ENCODE measurements around the gene TMEM129.
A peak's percentile ranks its signal among the peaks of the same experiment; 100 is the strongest.
"Not testable (repeated sequence)": the region's sequence is repeated elsewhere in the genome, so short reads cannot be mapped to it uniquely, and the experiment has no call there.

TMEM129 gene

DNA sequence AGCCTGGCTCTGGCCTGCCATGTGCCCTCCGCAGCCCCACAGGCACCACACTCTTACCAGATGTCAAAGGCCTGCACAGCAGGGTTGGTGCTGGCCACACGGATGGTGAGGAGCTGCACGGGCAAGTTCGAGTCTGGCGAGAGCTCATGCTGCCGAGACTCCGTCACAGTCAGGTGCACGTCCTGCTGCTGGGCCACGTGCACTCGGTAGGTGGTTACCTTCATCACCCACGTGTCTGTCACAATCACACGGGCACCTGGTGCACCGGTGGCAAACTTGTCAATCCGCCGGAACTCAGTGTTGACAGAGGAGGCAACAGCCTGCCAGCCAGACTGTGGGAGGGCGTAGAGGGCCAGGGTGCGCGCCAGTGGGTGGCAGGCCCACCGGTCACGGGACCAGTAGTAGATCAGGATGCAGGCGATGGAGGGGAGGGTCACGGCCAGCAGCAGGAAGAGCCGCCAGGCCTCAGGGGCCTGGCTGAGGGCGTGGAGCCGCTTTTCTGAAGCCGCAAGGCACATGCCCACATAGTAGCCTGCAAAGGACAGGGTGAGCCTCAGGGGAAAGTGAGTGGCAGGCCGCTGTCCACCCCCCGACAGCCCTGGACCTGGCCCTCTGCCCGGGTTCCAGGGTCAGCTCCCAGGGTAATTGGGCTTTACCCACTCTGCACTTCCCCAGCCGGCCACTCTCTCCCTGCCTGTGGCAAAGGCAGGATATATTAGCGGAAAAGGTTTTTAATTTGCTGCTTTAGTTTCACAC is 2.9 kb downstream of the TMEM129 start:
- no peak for DNase-seq

DNA sequence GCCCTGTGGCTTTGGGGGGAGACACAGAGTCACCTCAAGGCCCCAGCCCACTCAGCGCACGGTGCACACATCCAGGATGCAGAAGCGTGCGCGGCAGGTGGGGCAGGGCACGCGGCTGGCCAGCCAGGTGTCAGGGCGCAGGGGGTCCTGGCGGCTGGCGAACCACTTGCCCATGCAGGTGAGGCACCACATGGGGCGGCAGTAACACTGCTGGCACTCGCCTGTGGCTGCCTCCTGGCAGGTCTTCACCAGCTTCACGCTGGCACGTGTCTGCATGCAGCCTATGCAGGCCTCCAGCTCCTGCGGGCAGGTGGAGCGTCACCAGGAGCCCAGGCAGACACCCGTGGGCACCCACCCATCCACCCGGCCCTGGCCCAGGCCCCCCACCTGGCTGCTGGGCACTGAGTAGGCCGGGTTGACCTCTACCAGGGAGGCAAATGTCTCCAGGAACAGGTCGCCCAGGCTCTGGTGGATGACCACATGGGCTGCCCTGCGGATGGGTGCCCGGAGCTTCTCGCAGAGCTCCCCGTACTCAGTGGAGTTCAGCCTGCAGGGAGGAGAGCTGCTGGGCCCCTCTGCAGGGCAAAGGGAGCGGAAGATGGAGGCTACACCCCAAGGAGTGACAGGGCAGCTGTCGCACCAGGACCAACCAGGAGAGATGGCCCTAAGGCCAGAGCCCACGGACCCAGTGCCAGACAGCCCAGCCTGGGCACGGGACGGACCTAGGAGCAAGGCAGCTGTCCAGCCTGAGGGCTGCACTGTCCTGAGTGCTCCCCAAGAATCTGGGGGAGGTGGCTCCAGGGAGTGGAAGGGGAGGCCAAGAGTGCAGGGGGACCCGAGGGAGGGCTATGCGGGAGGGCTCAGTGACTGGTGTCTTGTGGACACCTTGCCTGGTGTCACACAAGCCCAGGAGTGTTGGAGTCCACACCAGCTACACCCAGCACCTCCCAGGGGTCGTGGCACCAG is 3.7 kb downstream of the TMEM129 start:
- DNase-seq = no peak

DNA sequence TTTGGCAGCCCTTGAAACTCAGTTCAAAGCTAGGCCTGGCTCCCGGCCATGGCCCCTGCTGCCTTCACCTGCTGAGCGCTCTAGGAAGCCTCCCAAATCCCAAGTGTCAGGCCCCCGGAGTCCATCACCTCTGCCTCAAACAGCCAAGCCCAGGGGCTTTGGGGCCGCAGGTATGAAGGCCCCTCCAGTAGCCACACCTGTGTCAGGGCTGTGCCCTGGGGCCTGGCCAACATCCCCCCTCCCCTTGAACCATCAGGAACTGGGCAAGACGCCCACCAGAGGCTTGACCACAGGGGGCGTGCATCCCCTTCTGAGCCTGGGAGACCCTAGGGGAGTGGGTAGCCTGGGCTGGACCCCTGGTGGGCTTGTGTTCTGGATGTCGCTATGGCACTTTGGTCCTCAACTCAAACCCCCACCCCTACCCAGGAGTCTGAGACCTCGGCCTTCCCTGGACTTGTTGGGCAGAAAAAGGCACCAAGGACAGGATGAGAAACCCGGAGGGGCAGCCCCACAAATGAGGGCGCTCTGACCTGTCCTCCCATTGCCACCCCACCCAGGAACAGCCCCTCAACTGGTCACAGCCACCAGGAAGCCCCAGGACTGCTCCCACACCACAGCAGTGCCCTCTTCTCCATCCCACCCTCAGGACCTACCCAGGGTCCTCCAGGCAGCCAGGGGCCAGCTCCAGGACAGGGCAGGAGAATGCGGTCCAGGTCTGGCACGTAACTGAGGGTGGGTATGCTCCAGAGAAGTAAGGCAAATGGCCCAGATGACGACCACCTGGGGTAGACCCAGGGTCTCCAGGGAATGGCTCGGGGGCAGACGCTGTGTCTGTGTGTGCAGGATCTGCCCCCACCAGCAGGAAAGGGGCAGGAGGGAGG is 4.8 kb downstream of the TMEM129 start:
- DNase-seq = no peak

DNA sequence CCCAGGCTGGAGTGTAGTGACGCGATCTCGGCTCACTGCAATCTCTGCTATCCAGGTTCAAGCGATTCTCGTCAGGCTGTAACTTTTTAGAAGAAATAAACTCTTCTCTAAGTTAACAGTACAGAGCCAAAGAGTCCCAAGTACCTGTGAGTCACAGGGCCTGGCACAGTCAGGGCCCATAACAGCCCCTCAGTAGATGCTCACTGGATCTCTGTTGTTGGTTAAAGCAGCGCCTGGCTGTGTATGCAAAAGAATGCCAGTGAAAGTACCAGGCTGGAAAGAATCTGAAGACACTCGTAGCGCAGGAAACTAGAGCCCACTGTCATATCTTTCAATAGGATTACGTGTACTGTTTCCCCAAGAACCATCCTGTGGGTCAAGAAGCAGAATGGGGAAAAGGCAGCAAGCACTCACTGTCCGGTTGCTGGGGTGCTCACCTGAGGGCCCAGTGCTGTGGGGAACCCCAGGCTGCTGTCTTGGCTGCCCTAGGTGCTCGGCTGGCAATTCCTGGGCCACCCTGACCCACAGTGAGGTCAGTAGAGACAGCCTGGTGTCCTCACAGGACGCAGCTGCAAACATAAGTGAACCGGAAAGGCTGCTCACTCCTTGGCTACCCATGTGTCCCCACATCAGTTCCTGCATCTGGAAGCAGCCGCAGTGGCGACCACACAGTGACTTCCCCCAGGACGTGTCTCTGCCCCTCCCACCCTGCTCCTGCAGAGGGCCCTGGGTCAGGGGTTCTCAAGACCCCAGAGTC is 5.9 kb downstream of the TMEM129 start:
- peak; percentile 87 to 89 for DNase-seq

DNA sequence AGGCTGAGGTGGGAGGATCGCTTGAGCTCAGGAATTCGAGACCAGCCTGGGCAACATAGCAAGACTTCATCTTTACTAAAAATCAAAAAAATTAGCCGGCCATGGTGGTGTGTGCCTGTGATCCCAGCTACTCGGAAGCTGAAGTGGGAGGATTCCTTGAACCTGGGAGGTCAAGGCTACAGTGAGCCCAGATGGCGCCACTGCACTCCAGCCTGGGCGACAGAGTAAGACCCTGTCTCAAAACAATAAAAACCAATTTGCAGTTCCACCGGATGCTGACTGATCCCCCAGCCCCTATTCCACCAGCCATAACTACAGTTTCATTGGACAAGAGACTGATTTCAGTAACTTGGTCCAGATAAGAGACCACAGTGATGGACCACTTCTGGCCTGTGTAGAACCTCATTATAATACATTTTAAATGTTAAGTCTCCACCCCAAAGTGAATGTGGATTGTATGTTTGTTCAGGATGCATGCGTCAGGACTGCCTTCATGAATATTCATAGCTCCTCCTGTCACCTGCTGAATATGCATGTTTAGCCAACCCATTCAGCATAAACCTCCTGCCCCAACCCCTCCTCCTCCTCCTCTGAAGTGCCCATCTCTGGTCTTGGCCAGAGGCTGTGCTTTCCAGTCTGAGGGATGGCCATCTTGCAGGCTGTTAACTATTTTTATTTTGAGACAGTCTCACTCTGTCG is 6.7 kb downstream of the TMEM129 start:
- DNase-seq = no peak

DNA sequence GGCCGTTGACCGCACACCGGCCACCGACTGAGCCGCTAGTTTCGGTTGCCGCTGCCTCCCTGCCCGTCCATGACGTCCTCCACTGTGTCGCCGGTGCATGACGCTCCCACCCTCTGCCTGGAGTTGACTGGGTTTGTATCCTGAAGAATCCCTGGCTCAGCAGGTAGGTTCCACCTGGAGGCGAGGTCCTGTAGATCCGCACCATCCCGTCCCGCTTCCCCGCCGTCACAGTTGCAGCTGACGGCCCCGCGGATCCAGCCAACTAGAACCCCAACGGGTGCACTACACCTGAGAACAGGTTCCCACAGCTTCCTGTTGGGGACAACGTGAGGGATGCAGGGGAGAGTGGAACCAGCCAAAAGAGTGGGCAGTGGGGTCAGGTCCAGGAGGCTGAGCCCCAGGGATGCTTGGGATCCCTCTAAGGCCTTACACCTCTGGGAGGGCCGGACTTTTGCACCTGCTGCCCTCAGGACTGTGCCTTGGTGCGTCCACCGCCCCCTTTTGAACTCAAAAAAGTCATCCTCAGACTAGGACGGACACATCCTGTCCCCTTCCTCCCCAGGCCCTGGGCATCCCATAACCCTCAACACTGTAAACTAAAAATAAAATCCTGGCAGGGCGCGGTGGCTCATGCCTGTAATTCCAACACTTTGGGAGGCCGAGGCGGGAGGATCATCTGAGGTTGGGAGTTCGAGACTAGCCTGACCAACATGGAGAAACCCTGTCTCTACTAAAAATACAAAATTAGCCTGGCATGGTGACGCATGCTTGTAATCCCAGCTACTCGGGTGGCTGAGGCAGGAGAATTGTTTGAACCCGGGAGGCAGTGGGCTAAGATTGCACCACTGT is 7.9 kb downstream of the TMEM129 start:
- DNase-seq = no peak

DNA sequence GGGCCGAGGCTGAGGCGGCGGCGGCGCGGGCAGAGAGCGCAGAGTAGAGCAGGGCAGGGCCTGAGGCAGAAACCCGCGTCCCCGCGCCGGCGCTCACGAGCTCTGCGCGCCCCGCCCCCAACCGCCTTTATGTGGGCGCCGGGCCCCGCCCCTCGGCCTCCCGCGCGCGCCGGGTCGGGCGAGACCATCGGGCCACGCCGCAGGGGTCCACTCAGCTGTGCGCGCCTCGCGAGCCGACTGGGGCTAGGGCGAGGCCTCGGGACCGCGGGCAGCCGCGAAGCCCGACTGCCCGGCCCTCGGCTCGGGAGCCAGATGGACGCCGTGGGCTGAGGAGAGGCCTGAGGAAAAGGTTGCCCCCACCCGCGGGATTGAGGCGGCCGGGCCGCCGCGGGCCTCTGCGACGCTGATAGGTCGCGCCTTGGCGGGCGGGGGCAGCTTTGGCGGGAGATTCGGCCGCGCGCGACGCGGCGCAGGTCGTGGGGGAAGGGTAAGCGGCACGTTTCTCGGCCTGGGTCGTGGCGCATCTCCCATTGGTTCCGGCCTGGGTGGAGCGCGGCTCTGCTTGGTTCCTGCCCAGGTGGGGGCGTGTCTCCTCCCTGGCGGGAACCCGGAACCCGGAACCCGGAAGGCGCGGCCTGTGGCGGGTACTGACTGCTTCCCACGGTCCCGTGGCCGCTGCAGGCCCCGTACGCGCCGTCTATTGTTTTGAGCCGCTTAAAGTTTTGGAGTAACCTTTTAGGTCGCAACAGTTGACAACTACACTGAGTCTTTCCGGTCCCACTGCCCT is 8.7 kb downstream of the TMEM129 start, which contains the start of gene SLBP:
TSS of gene SLBP (minus strand) at position 104 of the 787 bp plus-strand sequence. CDS start 131 bp downstream, outside the sequence.
- peak; percentile 96 for DNase-seq

DNA sequence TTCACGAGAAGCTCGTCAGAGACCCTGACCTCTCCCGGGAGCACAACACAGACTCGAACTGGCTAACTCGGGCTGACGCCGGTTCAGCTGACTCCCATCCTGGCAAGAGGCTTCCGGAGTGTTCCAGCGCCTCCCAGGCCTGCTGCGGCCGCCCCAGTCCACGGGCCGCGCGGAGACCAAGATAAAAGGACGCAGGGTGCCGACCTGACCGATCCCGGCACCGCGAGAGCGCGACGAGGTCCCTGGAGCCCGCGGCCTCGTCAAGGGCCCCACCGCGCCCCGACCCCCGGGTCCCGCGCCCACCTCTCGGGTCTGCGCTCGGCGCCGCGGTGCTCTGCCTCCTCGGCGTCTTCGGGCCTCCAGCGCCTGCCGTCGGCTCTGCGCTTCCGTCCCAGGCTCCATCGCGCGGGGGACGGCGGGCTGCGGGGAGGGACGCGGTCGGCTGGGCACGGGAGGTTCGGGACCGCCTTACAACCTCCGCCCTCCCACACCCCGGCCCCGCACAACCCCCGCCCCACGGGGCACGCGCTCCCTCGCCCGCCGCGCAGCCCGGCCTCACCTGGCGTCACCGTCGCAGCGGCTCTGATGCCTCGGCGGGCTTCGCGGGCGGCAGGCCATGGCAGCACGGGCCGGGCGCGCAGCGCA is 9.4 kb downstream of the TMEM129 start:
- DNase-seq = no peak

DNA sequence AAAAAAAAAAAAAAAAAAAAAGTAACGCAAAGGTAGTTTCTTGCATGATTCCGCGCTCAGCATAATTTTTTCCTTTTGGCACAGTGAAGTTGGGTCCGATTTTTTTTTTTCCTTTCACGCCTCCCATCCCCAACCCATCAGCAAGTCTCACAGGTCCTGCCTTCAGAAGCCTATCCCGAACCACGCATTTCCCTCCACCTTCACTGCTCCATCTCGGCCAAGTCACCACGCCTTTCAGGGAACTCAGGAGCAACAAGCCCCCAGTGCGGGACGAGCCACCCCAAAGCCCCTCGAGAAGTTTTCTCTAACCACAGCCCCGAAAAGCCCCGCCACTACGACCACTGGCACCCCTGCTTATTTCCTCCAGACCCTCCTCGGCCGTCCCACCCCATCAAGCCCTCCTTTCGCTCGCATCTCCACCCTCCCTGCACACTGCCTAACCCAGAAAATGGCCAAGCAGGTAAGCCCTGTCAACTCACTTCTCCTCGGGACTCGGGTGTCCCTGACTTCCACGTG is 10.0 kb downstream of the TMEM129 start:
- DNase-seq = no peak

DNA sequence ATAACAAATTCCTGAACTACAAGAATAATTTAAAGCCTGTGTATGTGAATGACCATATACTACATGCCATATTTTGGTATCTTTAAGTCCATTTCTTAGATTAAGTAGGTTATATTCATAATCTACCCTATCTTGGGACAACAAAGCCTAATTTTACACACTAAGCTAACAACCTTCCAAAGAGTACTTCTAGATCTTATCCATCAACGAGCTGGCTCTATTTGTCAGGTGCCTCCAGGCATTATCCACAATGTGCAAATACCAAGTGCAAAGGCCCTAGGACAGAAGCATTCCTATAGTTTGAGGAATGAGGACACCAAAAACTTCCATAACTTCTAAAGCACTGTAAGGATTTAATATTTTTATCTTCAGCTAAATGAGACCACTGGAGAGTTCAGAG is 12.5 kb downstream of the TMEM129 start:
- DNase-seq = no peak

DNA sequence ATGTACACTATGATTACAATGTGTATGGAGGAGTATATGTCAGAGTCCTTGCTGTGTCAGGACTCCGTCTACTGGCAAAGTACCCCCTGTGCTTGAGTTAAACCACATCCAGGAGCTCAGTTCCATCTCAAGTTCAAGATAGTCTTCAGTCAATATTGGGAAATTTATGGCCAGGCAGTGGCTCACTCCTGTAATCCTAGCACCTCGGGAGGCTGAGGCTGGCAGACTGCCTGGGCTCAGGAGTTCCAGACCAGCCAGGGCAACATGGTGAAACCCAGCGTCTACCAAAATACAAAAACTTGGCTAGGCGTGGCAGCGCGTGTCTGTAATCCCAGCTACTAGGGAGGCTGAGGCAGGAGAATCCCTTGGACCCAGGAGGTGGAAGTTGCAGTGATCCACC is 14.8 kb downstream of the TMEM129 start:
- DNase-seq = no peak

DNA sequence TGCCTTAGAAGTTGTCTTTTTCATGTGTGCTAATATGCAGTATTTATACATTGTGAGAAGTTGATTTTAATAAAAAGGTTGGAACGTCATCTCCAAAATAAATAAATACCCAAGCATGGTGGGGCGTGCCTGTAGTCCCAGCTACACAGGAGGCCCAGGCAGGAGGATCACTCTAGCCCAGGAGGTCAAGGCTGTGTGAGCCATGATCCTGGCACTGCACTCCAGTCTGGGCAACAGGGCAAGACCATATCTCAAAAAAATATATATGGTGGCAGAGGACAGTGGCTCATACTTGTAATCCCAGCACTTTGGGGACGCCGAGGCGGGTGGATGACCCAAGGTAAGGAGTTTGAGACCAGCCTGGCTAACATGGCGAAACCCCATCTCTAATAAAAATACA is 15.4 kb downstream of the TMEM129 start:
- no peak for DNase-seq

DNA sequence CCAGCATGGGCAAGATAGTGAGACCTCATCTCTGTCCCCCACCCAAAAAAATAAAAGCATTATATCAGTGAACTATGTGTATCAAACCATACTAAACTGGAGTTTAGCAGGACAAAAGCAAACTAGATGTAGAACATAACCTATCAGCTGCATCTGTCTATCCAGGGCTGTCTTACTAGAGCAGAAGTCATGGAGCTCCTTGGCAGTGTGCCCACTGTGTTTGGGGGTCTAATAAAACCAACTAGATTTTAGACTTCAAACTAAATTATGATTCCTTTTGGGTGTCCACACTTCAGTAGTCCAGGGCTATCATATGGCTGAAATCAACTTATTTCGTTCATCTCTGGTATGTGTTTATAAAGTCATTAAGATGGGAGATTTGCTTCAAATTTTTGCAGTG is 17.3 kb downstream of the TMEM129 start:
- no peak for DNase-seq

DNA sequence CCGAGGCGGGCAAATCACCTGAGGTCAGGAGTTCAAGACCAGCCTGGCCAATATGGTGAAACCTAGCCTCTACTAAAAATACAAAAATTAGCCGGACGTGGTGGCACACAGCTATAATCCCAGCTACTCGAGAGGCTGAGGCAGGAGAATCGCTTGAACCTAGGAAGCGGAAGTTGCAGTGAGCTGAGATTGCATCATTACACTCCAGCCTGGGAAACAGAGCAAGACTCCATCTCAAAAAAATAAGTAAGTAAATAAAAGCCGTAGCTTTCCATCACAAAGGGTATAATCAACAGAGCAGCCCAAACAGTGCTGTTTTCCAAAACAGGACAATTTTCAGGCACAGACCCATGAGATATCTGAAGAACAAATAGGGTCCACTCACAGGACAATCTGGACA is 19.5 kb downstream of the TMEM129 start:
- DNase-seq = not testable (repeated sequence)

DNA sequence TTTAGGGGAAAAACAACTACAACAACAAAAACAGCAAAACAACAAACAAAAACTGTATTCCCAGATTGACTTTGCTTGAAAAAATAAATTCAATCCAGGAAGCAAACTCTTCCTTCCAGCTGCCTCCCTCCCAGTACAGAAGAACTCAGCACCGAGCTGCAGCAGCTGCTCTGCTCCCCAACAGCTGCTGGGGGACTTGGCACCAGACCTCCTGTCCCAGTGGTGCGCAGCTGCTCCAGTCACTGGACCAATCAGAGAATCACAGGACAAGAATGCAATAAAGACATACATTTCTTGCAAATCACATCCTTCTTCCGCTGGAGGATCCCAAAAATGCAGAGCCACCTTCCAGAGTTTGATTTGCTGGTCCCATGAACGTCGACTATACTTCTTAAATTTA is 25.2 kb downstream of the TMEM129 start:
- DNase-seq = no peak

DNA sequence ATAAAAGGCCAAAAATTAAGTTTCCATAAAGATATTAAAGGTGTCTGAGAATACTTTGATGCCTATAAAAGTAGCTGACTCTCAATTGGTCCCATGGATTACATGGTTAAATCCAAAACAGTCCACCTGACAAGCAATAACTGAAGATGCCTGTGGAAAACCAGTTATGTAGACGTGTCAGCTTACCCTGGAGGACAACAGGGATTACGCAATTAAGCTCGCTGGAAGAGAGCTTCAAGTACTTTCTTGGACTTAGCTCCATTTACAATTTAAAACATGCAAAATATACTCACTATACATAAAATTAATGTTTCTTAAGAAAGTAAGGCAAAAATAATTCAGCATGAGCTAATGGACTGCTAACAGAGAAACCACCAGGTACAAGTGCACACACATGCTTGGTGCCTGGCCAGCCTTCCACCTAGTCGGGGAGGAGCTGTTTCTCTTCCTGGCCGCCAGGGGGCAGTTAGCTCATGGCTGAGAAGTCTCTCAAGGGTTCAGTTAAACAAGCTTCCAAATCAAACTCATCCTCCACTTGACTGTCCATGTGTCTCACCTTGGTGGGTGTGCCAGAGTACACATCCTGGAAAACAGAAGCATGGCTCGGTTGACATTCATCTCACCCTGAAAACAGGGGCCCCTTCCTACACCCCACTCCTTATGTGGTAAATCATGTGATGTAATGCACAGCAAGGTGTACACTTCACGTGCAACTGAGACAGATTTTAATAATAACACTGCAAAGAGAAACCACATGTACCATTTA is 27.8 kb downstream of the TMEM129 start:
- peak; percentile 72 to 81 for DNase-seq

DNA sequence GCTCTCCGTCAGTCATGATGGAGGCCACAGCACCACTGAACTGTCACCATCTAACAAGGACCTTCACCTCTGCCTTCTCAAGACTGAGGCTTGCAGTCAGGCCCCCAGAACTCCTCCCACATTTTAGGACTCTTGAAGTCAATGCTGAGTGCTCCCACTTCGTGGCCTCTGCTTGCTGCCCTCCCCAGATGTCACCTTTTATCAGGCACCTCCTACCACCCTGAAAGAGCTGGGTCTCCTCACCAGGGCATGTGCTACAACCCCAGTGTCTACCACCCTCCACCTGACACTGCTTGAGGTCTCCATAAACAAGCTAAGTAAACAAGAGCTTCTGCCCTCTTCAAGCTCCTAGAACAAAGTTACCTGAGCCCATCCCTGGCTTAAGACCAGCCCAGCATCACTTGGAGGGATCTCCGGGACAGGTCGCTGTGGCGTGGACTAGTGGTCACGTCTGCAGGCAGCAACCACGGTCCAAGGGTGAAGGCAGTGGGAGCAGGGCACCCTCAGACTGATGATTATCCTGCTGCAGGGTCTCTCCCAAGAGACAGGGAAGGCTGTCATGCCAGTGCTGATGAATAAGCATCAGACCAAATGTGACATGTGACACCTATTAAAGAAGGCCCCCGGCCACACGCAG is 29.3 kb downstream of the TMEM129 start:
- DNase-seq = no peak

DNA sequence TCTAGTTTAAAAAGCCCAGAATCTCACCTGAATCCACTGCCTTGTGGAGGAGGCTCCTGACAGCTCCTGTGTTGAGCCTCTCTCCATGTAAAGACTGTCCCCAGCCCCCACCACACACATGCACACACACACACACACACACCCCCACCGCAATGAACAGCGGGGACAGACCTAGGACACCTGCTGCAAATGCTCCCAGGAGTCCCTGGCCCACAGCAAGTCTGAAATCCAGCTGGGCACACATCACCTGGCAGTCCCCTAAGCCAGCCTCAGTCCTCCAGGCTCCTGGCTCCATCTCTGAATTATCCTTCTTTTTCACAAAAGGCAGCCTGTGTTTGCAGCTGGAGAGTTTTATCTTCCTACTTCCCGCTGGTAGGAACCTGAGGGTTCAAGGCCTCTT is 30.4 kb downstream of the TMEM129 start:
- DNase-seq = no peak
